ENCODE data around the gene FMN1.

DNA sequence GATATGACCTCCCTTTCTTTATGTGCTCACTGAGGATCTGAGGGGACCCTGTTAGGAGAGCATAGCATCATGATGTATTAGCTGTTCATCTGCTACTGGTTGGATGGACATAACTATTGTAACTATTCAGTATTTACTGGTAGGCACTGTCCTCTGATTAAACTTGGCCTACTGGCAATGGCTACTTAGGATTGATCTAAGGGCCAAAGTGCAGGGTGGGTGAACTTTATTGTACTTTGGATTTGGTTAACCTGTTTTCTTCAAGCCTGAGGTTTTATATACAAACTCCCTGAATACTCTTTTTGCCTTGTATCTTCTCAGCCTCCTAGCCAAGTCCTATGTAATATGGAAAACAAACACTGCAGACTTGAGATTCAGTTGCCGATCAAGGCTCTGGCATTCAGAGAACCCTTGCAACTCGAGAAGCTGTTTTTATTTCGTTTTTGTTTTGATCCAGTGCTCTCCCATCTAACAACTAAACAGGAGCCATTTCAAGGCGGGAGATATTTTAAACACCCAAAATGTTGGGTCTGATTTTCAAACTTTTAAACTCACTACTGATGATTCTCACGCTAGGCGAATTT lies 461.8 kb downstream of the FMN1 start:
- TF ChIP-seq, protein P1, sequence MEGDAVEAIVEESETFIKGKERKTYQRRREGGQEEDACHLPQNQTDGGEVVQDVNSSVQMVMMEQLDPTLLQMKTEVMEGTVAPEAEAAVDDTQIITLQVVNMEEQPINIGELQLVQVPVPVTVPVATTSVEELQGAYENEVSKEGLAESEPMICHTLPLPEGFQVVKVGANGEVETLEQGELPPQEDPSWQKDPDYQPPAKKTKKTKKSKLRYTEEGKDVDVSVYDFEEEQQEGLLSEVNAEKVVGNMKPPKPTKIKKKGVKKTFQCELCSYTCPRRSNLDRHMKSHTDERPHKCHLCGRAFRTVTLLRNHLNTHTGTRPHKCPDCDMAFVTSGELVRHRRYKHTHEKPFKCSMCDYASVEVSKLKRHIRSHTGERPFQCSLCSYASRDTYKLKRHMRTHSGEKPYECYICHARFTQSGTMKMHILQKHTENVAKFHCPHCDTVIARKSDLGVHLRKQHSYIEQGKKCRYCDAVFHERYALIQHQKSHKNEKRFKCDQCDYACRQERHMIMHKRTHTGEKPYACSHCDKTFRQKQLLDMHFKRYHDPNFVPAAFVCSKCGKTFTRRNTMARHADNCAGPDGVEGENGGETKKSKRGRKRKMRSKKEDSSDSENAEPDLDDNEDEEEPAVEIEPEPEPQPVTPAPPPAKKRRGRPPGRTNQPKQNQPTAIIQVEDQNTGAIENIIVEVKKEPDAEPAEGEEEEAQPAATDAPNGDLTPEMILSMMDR (IDR thresholded peaks at IDR 0.05), result no peak
- TF ChIP-seq POLR2A (IDR thresholded peaks at IDR 0.05), result no peak
